Kidney capillary endothelial cell (primary cell): ENCODE results near the gene IL21.
"Not testable (repeated sequence)": the region's sequence is repeated elsewhere in the genome, so short reads cannot be mapped to it uniquely, and the experiment has no call there.

Experiments
- DNase-seq: peaks from one replicate; pipeline ENCODE4 v3.0.0-alpha.2; 2018; ENCODE audit warnings: low spot score

Gene IL21

DNA sequence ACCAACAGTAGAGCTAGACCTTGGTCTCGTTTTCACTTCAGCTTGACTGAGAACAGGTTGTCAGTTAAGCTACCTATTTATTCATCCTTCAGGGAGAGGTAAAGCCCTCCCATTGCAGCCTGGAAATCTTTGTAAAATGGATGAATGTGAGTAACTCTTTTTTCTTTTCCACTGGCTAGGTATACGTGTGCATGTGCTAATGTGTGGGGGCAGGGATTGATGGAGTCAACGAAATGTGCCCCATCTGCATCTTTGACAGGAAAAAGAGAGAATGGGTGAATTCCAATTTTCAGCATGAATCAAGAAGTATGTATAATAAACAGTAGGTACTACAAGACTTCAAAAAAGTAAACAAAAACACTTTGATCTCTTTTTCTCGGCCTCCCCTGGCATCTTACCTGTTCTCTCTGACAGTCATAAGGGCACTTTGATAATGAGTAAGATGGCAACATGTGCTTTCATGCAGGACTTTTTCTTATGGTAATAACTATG is at the start of gene IL21:
Gene IL21, minus strand, starts transcription at position 51 of the 492 bp plus-strand sequence. CDS start 55 bp downstream, outside the sequence.
- DNase-seq: no peak

DNA sequence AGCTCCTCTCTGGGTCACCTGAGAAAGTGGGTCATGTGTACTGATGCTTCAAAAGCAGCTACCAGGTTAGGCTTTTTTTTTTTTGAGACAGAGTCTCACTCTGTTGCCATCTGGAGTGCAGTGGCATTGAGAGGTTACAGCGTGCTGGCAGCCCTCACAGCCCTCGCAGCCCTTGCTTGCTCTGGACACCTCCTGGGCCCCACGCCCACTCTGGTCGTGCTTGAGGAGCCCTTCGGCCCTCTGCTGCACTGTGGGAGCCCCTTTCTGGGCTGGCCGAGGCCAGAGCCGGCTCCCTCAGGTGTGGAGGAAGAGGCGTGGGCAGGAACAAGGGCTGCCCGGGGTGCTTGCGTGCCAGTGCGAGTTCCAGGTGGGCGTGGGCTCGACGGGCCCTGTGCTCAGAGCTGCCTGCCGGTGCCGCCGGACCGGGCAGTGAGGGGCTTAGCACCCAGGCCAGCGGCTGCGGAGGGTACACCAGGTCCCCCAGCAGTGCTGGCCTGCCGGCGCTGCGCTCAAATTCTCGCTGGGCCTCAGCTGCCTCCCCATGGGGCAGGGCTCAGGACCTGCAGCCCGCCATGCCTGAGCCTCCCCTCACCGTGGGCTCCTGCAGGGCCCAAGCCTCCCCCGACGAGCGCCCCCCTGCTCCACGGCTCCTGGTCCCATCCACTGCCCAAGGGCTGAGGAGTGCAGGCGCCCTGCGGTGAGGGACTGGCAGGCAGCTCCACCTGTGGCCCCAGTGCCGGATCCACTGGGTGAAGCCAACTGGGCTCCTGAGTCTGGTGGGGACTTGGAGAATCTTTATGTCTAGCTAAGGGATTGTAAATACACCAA is 49.3 kb upstream of the IL21 start:
- DNase-seq: no peak

DNA sequence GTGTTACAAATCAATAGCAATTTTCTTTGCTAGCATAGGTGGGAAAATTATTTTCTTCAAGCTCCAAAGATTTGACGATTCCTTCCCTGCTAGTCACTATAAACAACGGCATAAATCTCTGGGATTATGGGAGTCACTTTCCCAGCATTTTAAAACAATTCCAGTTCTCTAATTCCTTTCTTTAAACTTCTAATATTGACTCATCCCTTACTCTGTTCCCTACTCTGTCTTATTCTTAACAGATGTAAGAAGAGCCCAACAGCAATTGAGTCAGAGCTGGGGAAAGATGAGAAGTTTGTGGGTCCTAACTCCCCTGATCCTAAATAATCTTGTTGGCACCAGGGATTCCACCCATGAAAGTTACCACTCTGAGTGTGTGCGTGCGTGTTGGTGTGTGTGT is 47.4 kb upstream of the IL21 start:
- DNase-seq: no peak

DNA sequence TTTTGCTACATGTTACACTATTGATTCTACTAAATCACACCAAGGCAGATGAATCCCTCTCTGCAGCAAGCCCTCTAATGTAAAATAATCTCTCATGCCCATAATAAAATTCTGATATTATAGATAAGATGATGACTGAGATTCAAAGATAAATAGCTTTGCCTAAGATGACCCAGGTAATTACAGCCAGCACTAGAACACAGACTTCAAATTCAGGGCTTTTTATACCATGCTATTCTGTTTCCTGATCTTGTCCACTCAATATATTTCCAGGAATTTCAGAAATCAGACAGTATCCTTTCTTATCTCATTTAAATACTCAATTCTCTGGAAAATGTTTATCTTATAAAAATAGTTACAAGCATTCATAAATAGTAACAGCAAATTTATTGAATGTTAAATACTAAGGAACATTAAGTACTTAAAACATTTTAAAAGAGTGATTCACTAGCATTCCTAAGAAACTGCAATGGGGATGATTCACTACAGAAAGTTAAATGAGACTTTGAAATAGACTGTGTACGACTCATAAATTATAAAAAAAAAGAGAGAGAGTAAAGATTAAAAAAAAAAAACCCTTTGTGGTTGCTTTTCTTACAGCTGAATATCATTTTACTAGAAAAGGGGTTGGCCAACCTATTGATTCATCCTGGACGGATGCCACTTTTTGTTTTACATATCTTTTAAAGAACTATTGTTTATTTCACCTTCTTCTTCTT is 45.8 kb upstream of the IL21 start:
- DNase-seq: peak; percentile 81

DNA sequence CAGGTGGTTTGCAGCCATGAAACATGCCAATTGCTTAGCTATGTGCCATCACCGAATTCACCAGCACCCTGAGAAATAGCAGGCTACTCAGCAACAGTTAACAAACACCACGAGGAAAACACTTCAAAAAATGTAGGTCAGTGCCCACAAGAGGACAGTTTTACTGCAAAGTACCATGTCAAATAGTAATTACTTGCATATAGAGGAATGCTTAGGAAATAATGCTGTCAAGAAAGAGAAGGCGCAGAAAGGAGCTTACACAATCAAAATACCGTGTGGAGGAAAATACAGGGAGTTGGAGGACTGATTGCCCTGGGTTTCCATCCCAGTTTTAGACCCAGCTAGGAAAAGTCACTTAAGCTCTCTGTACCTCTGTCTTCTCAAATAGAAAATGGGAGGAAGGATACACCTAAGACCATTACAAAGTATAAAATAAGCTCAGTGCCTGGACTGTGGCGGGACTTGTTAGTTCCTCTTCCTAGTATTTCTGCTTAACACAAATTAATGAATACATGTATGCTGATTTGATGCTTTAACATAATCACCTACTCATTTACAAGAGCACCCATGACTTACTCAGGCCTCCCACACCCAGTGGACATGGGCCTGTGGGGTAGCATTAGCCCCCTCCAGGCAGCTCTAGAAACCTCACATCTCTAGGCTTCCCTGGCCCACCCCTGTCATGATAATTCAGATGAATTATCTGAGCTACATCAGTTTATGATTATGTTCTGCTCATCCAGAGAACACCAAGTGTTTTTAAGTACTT is 44.5 kb upstream of the IL21 start:
- no peak for DNase-seq

DNA sequence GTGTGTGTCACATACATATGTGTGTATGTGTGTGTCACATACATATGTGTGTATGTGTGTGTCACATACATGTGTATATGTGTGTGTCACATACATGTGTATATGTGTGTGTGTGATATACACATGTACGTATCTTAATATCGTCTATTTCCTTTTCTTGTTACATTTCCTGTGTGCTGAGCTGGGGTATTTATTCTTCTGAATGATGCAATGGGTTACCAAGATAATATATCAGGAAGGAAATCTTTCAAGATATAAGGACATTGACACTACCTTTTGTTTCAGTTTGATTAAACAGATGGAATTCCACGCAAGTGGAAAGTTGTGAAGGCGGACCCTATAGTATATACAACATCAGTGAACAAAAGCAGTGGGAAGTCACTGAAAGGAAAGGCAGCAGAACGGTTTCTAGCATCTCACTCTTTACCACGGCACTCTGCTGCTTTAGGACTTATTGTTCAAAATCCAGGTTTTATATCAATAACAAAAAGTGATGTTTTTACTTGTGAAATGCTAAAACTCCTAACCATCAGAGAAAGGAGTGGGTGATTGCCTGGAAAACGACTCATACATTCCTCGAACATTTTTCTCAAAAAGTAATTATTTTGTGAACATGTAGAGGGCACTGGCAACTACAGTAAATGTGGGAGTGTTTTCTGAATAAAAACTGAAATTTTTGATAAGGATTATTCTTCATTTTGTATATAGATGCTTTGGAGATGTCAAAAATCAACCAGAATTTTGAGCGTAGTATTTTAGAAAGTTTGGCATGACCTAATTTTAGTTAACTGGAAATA is 43.1 kb upstream of the IL21 start:
- no peak for DNase-seq

DNA sequence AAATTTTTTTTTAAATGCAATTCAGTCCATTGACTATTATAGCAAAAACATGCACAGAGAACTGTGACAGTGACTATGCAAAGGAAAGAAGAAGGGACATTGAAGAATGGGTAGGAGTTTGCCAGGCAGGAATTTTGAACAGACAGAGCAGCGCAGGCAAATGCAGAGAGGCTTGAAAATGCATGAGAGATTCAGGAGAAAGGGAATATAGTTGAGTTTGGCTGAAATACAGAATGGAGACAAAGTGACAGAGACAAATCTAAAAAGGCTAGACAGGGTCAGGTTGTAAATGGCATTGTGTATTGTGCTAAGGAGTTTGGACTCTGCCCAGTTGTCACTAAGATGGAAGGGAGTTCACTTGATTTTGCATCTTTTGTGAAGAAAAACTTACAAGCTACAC is 42.4 kb upstream of the IL21 start:
- DNase-seq: no peak

DNA sequence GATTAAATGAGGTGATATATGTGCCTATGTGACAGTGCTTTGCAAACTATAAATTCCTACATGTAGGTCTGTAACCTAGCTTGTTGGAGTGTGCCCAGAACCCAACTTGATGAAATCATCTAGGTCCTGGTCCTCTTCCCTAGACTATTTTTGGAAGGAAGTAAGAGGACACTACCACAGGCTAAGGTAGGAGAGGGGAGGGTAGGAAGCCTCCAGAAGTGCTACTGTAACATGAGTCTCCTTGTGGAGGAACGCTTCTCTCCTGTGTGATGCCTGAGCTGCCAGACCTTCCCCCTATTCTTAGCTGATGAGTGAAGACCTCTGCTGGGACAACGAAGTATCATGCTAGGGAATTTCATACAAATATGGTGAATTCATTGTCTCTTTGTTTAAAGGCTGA is 41.8 kb upstream of the IL21 start:
- no peak for DNase-seq

DNA sequence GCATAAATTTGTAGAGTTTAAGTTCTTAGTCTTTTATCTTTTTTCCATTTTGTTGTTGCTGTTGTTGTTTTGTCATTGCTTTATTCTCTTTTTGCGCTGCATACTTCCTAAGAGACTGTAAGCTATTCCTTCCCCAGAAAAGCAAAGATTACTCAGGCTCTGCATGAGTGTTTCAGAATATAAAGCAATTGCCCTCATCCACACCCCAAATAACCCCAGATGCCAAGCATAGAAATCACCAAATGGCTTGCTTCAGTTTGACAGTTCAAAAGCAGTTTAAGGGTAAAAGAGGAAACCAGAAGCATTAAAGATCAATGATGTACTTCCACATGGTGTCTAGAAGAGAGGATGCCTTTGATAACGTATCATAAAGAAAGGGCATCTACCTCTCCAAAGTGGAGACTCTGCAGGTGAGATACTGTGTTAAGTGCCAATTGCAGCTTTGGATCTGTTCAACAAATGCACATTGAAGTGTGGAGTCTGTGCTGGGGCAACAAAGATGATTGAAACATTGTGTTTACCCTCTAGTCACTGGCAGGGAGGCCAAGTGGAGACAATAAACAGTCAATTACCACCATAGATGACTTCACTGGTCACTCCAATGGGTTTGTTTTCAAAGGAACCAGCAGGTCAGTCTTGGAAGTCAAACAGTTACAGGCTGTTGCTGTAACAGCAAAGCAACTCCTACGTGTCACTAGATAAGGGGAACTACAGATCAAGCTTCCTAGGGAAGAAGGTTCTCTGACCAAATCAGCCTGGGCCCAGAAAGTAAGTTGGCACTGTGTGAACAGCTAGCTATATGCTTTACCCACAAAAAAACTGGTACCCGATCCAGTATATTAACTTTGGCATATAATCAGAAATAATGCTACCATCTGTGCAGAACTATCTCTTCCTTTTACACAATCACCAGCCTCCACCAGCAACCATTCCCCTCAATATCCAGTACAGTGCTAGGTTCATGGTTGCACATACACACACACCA is 40.6 kb upstream of the IL21 start:
- no peak for DNase-seq

DNA sequence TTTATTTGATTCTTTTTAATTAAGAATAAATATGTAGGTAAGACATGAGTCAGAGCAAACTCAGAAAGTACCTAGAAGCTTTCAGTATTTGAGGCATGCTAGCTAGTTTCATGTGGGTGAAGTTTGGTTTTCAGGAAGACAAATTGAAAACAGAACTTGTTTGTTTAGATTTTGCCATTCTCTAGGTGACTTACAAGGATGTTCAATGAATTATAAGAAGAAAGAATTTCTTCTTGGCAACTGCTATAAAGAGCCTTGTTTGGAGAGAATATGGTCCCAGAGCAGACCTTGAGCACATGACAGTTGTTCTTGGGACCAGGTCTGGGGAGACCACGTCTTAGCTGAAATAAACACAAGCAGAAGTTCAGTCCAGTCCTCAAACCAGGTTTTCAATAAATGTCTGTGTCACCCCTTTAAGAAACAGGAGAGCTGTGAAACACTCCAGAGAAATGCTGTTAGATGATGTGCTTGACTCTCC is 38.0 kb upstream of the IL21 start:
- DNase-seq: no peak

DNA sequence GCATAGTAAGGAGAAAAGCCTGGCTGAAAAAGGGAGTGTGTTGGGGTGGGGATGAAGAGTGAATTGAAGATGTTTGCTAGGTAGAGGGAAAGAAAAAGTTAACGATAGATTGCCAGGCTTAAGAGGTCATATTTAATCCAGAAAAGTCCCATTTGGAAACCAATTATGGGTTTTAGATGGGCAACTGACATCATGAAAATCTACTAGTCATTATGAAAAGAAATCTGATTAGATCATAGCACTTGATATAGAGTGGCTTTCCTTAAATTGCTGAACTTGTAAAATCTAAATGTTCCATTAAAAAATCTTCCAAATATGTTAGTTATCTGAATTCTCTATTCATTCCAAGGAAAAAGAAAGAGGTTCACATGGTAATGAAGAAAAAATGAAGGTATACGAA is 37.5 kb upstream of the IL21 start:
- no peak for DNase-seq

DNA sequence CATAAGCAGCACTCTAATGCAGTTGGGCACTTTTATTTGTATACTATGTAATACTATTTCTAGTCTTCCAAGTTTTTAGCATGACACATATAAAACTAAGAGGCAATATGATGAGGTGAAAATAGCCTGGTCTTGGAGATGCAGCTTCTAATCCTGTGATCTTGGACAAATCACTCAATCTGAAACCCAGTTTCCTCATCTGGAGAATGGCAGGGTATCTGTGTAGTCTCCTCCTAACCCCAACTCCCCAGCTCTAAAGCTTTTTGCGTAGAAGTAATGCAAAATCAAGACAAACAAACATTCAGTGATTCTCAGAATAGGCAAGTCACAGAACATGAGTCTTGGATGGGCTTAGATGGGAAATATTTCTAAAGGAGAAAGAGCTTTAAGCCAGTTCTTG is 36.7 kb upstream of the IL21 start:
- no peak for DNase-seq

DNA sequence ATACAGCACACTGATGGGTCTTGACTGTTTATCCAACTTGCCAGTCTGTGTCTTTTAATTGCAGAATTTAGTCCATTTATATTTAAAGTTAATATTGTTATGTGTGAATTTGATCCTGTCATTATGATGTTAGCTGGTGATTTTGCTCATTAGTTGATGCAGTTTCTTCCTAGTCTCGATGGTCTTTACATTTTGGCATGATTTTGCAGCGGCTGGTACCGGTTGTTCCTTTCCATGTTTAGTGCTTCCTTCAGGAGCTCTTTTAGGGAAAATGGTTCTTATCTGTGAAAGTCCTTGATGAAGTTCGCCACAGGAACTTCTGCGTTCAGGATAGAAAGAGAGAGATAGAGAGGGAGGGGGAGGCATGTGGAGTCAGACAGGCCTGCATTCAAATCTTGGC is 35.7 kb upstream of the IL21 start:
- DNase-seq: not testable (repeated sequence)

DNA sequence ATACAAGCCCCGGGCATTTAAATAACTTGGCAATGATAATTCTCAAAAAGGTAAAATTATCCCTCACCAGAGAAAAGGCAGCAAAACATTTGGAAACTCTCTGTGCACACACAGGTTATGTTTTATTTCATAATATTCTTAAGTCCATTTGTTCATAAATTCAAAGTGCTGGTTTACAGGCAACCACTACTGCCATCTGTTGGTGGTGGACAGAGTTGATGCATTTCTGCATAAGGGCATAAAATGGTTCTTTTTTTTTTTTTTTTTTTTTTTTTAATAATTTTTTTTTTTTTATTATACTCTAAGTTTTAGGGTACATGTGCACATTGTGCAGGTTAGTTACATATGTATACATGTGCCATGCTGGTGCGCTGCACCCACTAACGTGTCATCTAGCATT is 31.5 kb upstream of the IL21 start:
- DNase-seq: no peak

DNA sequence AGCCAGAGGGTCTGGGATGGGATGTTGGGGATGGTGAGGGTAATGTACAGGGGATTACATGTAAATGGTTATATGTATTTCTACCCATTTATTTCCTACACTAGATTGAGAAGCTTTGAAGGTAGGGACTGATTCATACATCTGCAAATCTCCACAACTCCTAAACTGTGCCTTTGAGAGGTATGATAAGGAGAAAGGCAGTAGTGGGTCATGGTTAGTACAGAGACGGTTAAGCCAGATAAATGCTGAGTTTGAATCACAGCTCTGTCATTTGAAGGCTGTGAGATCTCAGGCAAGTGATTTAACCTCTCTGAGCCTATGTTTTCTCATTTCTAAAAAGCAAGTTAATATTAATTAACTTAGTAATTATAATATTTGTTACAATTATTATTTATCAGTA is 29.3 kb upstream of the IL21 start:
- DNase-seq: no peak

DNA sequence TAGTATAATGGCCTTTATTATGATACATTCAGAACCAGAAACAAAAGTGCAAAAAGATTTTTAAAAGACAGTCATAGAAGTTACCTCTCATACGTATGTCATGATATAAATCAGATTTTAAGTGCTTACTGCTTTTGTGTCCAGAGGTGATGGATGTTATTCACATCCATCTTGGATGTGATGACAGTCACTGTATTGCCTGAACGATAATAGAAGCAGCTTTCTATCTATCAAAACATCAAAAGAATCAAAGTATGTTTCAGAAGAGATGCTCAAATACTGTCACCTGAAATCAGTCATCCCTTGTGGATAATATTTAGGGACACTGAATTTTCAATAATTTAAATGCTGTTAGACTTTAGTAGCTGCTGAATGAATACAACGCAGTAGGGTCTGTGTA is 26.8 kb upstream of the IL21 start:
- no peak for DNase-seq

DNA sequence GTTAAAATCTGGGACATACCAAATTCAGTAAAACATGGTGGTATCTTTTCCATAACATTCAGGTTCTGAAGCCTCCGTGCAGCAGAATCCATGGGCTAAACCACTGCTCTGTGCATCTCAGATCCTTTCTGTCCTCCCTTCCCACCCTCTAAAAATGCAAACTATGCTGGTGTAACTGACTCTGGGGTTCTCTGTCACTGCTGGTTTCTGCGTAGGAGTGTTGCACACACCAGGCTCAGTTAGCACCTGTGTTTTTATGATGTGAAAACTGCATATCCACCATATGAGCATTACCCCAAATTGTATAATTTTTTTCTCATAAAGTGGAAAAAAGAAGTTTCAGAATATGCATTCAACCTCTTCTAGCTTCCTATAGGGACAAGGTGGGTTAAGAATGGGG is 22.4 kb upstream of the IL21 start:
- no peak for DNase-seq

DNA sequence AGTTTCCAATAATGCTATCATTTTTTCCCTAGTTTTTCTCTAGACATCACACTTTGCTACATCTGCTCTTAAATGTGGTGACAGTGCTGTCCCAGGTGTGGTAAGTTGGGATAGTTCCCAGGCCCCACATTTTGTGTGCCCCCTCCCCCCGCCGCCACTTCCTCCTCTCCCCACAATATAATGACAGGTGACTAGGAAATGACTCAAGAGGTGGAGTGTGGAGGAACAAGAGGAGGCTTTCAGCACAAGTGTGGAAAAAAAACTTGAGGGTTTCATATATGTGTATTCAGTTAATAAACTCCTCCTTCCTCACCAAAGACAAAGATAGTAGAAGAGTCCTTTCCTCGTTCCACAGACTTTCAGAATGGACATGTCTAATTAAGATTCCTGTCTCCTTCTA is 18.3 kb upstream of the IL21 start:
- no peak for DNase-seq

DNA sequence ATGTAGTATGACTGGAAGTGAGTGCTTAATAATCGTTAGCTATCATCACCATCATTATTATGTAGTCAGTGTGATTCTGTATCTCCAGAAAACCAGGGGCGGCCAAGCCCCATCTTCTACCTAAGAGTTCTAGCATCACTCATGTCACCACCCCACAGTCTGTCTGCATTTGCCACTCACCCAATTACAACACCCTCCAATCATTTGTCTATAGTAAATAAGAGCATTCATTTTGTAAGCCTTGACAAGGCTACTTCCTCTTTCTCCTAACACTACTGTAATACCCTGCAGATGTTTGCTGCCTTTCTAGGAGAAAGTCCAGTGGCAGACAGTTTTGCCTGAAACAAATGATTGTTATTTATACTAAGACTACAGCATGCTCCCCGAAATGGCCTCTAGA is 15.8 kb upstream of the IL21 start:
- no peak for DNase-seq

DNA sequence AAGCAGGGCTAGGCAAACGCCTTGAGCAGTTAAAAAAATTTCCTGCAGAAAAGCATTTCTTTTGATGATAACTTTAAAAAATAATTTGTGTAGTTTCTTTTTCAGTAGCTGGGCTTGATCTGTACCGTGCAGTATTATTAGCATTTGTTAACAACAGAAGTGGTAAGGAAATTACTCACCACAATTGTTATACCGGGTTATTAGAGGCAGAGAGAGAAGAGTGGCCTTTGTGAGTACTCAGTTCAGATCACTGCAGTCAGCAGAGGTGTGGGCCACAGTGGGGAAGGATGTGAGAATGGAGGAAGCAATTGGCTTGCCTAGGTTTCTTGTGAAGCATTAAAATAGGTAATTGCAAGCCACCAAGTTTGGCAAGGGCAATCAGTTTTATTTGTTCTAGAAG is 14.3 kb upstream of the IL21 start:
- peak; percentile 55 for DNase-seq

DNA sequence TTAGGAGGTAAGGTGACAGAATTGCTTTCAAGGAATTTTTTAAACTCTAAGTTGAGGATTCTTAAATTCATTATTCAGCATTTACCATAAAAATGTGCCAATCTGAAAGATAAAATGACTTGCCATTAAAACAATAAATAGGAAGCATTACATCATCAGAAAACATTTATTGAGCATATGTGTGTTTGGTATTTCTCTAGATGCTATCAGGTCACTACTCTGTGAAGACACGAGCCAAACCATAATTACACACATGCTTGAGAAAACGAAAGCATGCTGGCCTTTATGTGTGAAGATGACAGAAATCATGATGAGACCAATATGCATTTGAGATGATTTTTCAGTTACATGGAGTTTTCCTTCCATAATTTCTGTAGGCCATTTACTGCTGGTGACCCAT is 12.3 kb upstream of the IL21 start:
- no peak for DNase-seq
